KBM-7 (cell line): Measurements from ENCODE around the gene ANKRD40.

Source experiments
- DNase-seq: peaks from one replicate; pipeline ENCODE4 v3.0.0-alpha.2; 2015
- in situ Hi-C: fragments of 300-500 bp; cut with MboI; formaldehyde crosslinking; loops from 2 replicates; pipeline ENCODE4 v1.14.3; 2020; ENCODE audit warnings: low sequenced_read_pairs, low pct_unique_long_range_greater_than_20kb, mixed read lengths

The ANKRD40 gene

GRCh38 chr17:50660042-50660886 lies 47.5 kb downstream of the ANKRD40 start:
- no peak for DNase-seq
- in situ Hi-C loops = no loop called here

GRCh38 chr17:50659179-50659578 lies 48.5 kb downstream of the ANKRD40 start:
- in situ Hi-C loops = no loop called here
- no peak for DNase-seq

- no peak for DNase-seq
- in situ Hi-C loops = no loop called here
These were observed 49.1 kb downstream of the ANKRD40 start for GRCh38 chr17:50658616-50659015.

- no peak for DNase-seq
- in situ Hi-C loops = no loop called here
These were observed 50.1 kb downstream of the ANKRD40 start for GRCh38 chr17:50657627-50658026.

- in situ Hi-C loops = no loop called here
- no peak for DNase-seq
These were observed 50.7 kb downstream of the ANKRD40 start for GRCh38 chr17:50657054-50657453.

- in situ Hi-C loops = no loop called here
- DNase-seq = no peak
These were observed 51.2 kb downstream of the ANKRD40 start for GRCh38 chr17:50656509-50656908.

GRCh38 chr17:50653738-50654137 lies 54.0 kb downstream of the ANKRD40 start:
- no peak for DNase-seq
- in situ Hi-C loops = no loop called here

GRCh38 chr17:50651661-50652060 lies 56.1 kb downstream of the ANKRD40 start:
- in situ Hi-C loops = no loop called here
- no peak for DNase-seq

GRCh38 chr17:50649042-50649908 lies 58.4 kb downstream of the ANKRD40 start:
- DNase-seq = no peak
- in situ Hi-C loops = no loop called here

GRCh38 chr17:50647187-50647586 lies 60.5 kb downstream of the ANKRD40 start:
- DNase-seq = no peak
- in situ Hi-C loops = no loop called here

- in situ Hi-C loops = no loop called here
- no peak for DNase-seq
These were observed 61.7 kb downstream of the ANKRD40 start for GRCh38 chr17:50645748-50646682.
